ENCODE results near the gene LY6G6D.

Gene LY6G6D, protein sequence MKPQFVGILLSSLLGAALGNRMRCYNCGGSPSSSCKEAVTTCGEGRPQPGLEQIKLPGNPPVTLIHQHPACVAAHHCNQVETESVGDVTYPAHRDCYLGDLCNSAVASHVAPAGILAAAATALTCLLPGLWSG

DNA sequence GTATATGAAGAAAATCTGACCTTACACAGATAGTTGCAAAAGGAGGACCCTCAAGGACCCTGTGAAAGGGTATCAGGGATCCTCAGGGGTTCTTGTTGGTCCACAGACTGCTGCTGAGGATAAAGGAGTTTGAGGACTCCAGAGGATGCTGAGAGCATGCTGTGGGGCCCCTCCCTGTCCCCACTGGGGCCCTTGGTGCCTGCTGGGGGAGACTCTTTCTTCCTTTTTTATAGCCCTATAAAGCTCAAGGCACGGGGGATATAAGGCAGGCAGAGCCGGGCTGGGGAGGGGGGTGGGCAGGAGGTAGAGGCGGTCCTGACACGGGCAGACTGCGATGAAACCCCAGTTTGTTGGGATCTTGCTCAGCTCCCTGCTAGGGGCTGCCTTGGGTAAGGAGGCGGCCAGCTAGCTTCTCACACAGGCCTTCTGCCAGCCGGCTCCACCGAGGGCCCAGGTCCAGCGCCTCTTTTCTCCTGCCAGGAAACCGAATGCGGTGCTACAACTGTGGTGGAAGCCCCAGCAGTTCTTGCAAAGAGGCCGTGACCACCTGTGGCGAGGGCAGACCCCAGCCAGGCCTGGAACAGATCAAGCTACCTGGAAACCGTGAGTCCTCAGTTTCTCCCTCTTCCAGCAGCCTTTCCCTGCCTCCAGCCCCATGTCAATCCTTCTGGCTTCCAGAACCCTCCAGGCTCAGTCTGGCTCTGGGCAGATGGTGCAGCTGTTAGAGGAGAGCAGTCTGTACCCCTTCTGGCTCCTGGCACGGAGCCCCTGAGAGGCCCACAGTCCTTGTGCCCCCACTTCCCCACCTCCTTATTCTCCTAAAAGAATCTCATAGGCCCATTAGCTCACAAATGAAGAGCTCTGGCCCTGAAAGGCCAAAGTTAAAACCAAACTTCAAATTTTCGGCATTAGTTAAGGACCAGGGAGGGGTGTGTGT lies at the start of gene LY6G6D:
LY6G6D (plus strand) TSS at position 327 of the 937 bp plus-strand sequence; CDS start at position 335, 8 bp downstream.
- Mint-ChIP-seq H3K27me3 (ENCODE audit: low read depth) (peaks cover 8% of the 10 kb centered on the region), H3K4me3 (no peak within 1 kb of the TSS), H3K9me3 (no peaks in the 10 kb centered on the region), H3K4me1 (ENCODE audit: low read depth) (peaks cover 19% of the 10 kb centered on the region), H3K36me3 (ENCODE audit: low read depth) (no peaks in the 10 kb centered on the region), H3K27ac (no peak within 1 kb of the TSS)
- DNase-seq (ENCODE audit: low spot score): no peak

DNA sequence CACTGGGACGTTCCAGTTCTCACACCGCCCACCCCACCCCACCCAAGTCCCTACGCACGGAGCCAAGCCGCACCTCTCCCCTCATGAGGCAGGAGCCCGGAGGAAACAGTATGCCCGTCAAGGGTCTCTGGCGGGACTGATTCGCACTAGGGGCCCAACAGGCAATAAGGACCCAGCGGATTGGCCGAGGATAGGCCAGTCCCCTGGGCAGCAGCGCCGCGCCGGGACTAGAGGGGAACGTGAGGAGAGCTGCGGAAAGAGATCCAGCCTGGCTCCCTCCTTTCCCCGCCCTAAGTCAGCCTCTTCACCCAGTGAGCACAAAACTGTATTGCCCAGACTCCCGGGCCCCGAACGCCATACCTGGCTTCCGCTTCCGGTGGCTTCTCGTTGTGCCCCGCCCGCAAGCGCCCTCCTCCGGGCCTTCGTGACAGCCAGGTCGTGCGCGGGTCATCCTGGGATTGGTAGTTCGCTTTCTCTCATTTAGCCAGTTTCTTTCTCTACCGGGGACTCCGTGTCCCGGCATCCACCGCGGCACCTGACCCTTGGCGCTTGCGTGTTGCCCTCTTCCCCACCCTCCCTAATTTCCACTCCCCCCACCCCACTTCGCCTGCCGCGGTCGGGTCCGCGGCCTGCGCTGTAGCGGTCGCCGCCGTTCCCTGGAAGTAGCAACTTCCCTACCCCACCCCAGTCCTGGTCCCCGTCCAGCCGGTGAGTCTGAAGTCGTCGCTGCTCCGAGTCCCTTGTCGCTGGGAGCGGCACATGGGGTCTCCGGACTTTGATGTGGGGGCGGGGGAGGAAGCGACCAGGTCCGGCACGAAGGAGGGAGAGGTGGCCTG lies 49.4 kb upstream of the LY6G6D start, which contains the start of gene CSNK2B:
CSNK2B (plus strand) TSS at position 580 of the 836 bp plus-strand sequence. CDS start 752 bp downstream, outside the sequence.
- peak within 1 kb of the TSS; percentile 98 for H3K4me3 Mint-ChIP-seq
- H3K27ac Mint-ChIP-seq: peak within 1 kb of the TSS; percentile 97
- H3K9me3 Mint-ChIP-seq: no peaks in the 10 kb centered on the region
- peak; percentile 98 for DNase-seq (ENCODE audit: low spot score)
- peaks cover 75% of the 10 kb centered on the region for H3K36me3 Mint-ChIP-seq (ENCODE audit: low read depth)
- no peaks in the 10 kb centered on the region for H3K27me3 Mint-ChIP-seq (ENCODE audit: low read depth)
- peaks cover 53% of the 10 kb centered on the region for H3K4me1 Mint-ChIP-seq (ENCODE audit: low read depth)

DNA sequence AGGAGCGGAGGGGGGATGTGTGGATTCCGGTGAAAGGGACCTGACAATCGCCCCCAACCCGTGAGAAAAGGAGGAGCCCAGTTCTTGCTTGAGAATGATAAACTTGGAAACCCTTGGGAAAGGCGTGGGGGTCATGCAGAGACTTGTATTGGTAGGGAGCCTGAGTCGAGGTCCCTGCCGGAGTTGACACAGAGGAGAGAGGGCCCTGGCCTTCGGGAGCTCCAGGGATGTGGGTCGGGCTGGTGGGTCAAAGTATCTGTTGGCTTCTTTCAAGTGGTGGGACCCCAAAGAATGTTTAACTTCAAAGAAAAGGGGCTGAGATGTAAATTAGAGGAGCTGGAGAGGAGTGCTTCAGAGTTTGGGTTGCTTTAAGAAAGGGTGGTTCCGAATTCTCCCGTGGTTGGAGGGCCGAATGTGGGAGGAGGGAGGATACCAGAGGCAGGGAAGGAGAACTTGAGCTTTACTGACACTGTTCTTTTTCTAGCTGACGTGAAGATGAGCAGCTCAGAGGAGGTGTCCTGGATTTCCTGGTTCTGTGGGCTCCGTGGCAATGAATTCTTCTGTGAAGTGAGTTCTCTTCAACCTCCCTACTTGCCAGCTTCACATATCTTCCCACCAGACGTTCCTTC lies 48.7 kb upstream of the LY6G6D start:
- Mint-ChIP-seq H3K9me3 (no peaks in the 10 kb centered on the region), H3K27ac (peak overlapping the region; percentile 97), H3K4me3 (peak overlapping the region; percentile 98), H3K36me3 (ENCODE audit: low read depth) (peaks cover 81% of the 10 kb centered on the region), H3K4me1 (ENCODE audit: low read depth) (peaks cover 47% of the 10 kb centered on the region), H3K27me3 (ENCODE audit: low read depth) (no peaks in the 10 kb centered on the region)
- DNase-seq (ENCODE audit: low spot score): no peak

DNA sequence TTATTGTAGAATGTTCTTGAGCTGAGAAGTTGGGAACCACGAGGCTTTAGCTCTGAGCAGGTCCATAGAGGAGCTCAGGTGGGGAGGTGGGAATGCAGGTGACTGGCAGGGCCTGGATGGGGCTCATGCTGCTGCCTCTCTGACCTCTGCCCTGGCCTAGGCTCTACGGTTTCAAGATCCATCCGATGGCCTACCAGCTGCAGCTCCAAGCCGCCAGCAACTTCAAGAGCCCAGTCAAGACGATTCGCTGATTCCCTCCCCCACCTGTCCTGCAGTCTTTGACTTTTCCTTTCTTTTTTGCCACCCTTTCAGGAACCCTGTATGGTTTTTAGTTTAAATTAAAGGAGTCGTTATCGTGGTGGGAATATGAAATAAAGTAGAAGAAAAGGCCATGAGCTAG lies 45.5 kb upstream of the LY6G6D start, which contains the start of gene LY6G5B:
LY6G5B (plus strand) TSS at position 301 of the 400 bp plus-strand sequence. CDS start 975 bp downstream, outside the sequence.
- Mint-ChIP-seq H3K9me3 (no peaks in the 10 kb centered on the region), H3K4me3 (no peak within 1 kb of the TSS), H3K27ac (no peak within 1 kb of the TSS), H3K4me1 (ENCODE audit: low read depth) (peaks cover 27% of the 10 kb centered on the region), H3K36me3 (ENCODE audit: low read depth) (peaks cover 70% of the 10 kb centered on the region), H3K27me3 (ENCODE audit: low read depth) (no peaks in the 10 kb centered on the region)
- DNase-seq (ENCODE audit: low spot score): no peak

DNA sequence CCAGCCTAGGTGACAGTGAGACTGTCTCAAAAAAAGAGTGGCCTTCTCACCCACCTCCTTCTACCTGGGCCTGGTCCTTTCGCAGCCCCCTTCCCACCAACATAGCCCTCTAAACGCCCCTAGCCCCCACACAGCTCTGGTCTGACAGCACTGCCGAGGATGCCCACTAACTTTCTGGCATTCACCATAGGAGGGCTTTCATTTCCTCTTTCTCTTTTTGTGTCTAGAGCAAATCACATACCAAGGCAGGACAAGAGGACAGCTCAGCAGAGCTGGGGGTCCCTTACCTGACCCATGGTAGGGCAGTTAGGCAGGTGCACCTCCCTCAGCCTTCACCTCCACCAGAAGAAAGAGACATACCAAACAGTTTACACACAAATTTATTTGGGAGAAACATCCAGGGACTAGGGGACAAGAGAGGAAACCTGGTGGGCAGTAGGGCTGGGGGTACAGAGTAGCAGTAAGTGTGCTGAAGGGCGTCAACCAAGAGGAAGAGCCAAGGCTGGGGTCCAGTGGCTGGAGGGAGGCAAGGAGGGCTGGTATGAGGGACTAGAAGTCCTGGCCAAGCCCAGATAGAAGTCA lies 38.7 kb upstream of the LY6G6D start:
- Mint-ChIP-seq H3K9me3 (no peaks in the 10 kb centered on the region), H3K36me3 (ENCODE audit: low read depth) (peaks cover 17% of the 10 kb centered on the region), H3K4me1 (ENCODE audit: low read depth) (peaks cover 20% of the 10 kb centered on the region), H3K27me3 (ENCODE audit: low read depth) (no peaks in the 10 kb centered on the region), H3K4me3 (no peak overlapping the region), H3K27ac (no peak overlapping the region)
- no peak for DNase-seq (ENCODE audit: low spot score)

DNA sequence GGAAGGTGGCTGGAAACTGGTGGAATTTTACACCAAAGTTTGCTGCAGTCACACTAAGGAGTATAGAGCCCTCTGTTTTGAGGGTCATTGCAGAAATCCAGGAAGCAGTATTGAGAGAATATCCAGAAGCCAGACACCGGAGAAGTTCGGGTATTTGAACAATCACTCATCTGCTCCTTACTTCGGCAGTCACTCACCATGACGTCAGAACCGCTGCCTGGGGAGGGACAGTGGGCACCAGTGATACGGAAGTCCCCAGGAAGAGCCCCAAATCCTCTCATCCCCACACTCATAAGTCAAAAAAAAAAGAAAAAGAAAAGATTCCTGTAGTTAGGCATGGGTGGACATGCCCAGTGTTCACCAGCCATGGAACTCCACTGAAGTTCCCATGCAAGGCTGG lies 38.2 kb upstream of the LY6G6D start:
- no peaks in the 10 kb centered on the region for H3K27me3 Mint-ChIP-seq (ENCODE audit: low read depth)
- no peak overlapping the region for H3K27ac Mint-ChIP-seq
- H3K9me3 Mint-ChIP-seq: no peaks in the 10 kb centered on the region
- peaks cover 22% of the 10 kb centered on the region for H3K4me1 Mint-ChIP-seq (ENCODE audit: low read depth)
- H3K4me3 Mint-ChIP-seq: no peak overlapping the region
- DNase-seq (ENCODE audit: low spot score): no peak
- H3K36me3 Mint-ChIP-seq (ENCODE audit: low read depth): peaks cover 14% of the 10 kb centered on the region

DNA sequence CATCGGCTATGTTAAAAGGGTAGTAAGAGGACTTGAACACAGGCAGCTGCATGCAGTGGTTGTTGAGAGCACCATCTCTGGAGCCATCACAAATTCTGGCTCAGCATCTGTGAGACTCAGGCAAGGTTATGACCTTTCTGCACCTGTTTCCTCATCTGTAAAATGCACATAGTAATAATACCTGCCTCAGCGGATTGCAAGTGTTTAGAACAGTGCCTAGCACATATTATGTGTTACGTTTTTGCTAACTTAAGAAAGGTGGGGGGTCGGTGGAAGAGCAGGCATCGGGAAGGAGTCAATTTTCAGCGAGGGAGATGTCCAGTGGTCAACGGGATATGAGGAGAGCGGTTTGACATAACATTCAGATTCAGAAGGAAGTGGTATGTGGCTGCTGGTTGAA lies 37.2 kb upstream of the LY6G6D start:
- no peak overlapping the region for H3K27ac Mint-ChIP-seq
- H3K9me3 Mint-ChIP-seq: no peaks in the 10 kb centered on the region
- DNase-seq (ENCODE audit: low spot score): no peak
- H3K27me3 Mint-ChIP-seq (ENCODE audit: low read depth): no peaks in the 10 kb centered on the region
- no peak overlapping the region for H3K4me3 Mint-ChIP-seq
- peaks cover 6% of the 10 kb centered on the region for H3K36me3 Mint-ChIP-seq (ENCODE audit: low read depth)
- peaks cover 22% of the 10 kb centered on the region for H3K4me1 Mint-ChIP-seq (ENCODE audit: low read depth)

DNA sequence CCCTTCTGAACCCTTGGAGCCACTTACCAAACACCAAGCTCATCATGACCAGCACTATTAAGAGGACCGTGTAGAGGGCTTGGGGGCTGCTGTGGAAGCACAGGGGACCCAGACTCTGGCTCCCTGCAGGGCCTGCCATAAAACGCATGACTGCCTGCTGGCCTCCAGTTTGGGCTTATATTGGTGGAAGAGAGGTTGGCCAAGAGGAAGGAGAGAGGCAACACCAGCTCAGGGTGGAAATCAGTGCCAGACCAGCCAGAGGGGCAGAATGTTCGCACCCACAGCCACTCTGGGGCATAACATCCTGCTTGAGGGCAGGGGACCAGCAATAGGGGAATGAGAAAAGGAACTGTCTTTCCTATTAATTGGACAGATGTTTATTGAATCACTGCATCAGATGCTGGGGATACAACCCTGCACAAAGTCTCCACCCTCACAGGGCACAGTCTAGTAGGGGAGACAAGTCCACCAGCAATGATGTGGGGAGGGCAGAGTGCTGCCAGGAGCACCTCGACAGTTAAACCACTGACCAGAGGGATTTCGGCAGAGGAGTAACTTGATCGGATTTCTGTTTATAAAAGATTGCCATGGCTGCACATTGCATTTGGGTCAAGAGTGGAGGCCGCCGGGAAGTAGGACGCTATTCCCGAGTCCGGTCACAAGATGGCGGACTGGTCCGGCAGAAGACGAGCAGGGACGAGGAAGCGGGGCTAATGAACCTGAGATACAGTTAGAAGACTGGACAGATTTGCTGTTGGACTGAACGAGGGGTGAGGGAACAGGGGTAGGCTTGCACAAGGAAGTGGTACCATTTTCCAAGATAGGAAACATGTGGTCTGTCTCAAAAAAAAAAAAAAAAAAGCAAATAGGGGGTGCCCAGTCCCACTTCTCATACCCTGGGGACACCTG lies 34.7 kb upstream of the LY6G6D start, which contains the start of gene LY6G5C:
LY6G5C (minus strand) TSS at position 842 of the 909 bp plus-strand sequence; CDS start at position 148, 694 bp downstream.
- peaks cover 4% of the 10 kb centered on the region for H3K36me3 Mint-ChIP-seq (ENCODE audit: low read depth)
- peak within 1 kb of the TSS; percentile 74 for H3K4me3 Mint-ChIP-seq
- peaks cover 22% of the 10 kb centered on the region for H3K4me1 Mint-ChIP-seq (ENCODE audit: low read depth)
- no peaks in the 10 kb centered on the region for H3K27me3 Mint-ChIP-seq (ENCODE audit: low read depth)
- peak within 1 kb of the TSS; percentile 73 for H3K27ac Mint-ChIP-seq
- H3K9me3 Mint-ChIP-seq: no peaks in the 10 kb centered on the region
- DNase-seq (ENCODE audit: low spot score): peak; percentile 50

DNA sequence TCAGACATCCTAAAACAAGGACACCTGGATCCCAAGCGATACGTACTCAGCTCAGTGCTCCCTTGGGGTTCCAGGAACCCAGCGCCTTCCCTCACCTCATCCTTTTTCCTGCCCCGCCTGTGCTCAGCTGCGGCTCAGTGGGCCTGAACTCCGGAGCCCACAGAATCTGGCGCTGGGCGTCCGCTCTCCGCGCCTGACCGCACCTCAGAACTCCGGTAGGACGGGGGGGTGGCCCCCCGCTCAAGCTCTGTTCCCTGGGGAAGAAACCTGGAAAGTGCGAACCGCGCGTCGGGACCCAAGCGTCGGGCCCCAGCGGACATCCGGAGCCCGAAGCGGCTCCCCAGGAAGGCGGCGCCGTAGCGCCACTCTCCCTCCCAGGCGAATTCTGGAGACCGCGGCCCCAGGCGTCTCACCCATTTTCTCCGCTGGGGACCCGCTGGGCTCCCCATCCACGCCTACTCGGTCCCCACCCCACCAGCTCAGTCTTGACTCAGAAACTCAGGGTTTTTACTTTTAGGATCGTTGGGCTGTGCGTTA lies 33.9 kb upstream of the LY6G6D start:
- H3K36me3 Mint-ChIP-seq (ENCODE audit: low read depth): peaks cover 9% of the 10 kb centered on the region
- H3K4me1 Mint-ChIP-seq (ENCODE audit: low read depth): peaks cover 22% of the 10 kb centered on the region
- no peaks in the 10 kb centered on the region for H3K27me3 Mint-ChIP-seq (ENCODE audit: low read depth)
- no peaks in the 10 kb centered on the region for H3K9me3 Mint-ChIP-seq
- DNase-seq (ENCODE audit: low spot score): peak; percentile 36
- H3K27ac Mint-ChIP-seq: peak overlapping the region; percentile 34
- H3K4me3 Mint-ChIP-seq: peak overlapping the region; percentile 74

DNA sequence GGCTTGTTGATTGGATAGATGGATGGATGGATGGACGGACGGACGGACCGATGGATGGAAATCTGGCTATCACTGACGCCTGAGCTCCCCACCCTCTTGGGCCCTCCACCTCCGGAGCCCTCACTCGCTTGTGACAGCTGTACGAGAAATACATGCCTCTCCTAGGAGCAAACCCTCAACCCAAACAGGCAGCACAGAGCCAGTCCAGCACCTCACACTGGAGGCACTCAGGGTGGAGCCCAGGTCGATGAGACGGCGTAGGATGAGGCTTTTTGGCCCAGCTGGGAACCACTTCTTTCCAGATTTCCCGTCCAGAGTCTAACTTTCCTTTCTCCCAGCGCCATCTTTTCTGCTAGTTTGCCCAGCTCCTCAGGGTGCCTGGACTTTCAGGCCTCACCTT lies 31.6 kb upstream of the LY6G6D start:
- Mint-ChIP-seq H3K27me3 (ENCODE audit: low read depth) (no peaks in the 10 kb centered on the region), H3K36me3 (ENCODE audit: low read depth) (peaks cover 21% of the 10 kb centered on the region), H3K9me3 (no peaks in the 10 kb centered on the region), H3K27ac (no peak overlapping the region), H3K4me1 (ENCODE audit: low read depth) (peaks cover 17% of the 10 kb centered on the region), H3K4me3 (no peak overlapping the region)
- DNase-seq (ENCODE audit: low spot score): no peak

DNA sequence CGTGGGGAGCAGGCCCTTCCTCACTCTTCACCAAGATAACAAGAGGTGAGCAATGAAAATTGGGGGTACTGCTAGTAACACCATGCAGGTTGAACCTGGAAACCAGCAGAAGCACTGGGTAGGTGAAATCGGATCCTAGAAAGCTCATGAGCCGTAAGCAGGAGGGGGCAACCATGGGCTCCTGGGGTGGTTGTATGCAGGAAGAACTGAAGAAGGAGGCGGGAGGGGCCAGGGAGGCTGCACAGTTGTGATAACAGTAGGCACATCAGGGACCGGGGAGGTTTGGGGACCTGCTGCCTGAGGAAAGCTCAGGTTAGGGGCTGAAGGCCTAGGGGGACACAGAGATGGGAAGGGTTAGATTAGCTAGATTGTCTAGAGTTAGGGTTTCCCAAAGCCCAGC lies 28.7 kb upstream of the LY6G6D start:
- no peaks in the 10 kb centered on the region for H3K9me3 Mint-ChIP-seq
- H3K36me3 Mint-ChIP-seq (ENCODE audit: low read depth): peaks cover 38% of the 10 kb centered on the region
- H3K4me1 Mint-ChIP-seq (ENCODE audit: low read depth): peaks cover 2% of the 10 kb centered on the region
- no peak overlapping the region for H3K27ac Mint-ChIP-seq
- no peak for DNase-seq (ENCODE audit: low spot score)
- H3K27me3 Mint-ChIP-seq (ENCODE audit: low read depth): no peaks in the 10 kb centered on the region
- H3K4me3 Mint-ChIP-seq: no peak overlapping the region

DNA sequence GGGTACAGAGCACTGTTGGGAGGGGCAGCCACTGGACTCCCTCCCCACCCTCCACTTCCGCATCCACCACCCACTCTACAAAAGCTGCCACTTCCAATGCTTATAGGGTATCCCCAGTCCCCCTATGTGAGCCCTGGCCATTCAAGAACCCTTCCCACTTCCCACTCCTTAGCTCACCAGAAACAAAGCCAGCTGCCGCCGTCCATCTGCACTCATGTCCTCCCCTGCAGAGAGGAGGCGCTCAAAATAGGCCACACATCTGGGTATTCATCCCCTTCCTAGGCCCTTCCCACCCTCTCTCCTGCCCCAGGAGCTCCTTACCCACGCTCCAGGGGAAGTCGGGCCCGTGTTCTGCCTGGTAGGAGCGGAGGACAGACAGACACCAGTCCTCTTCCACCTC lies 27.8 kb upstream of the LY6G6D start:
- H3K9me3 Mint-ChIP-seq: no peaks in the 10 kb centered on the region
- no peak for DNase-seq (ENCODE audit: low spot score)
- H3K4me3 Mint-ChIP-seq: no peak overlapping the region
- H3K4me1 Mint-ChIP-seq (ENCODE audit: low read depth): no peaks in the 10 kb centered on the region
- no peaks in the 10 kb centered on the region for H3K27me3 Mint-ChIP-seq (ENCODE audit: low read depth)
- H3K27ac Mint-ChIP-seq: no peak overlapping the region
- peaks cover 39% of the 10 kb centered on the region for H3K36me3 Mint-ChIP-seq (ENCODE audit: low read depth)

Measured in T-helper 2 cell treated with Interferon-gamma antibody and Interleukin-4, amounts not matched to agents 5 μg/mL and 100 μg/mL, for 36 hours (primary cell).